ENCODE data around the gene HID1. TPM values are rescaled to one million over a fixed set of nuclear protein-coding genes. Genes with fewer than 3 reads are reported as not detected.
"Not testable (repeated sequence)": the region's sequence is repeated elsewhere in the genome, so short reads cannot be mapped to it uniquely, and the experiment has no call there.

HID1 gene
- total and polyA plus RNA-seq, 4 donors: 6.1 to 32.6 (median 9.3) TPM

DNA sequence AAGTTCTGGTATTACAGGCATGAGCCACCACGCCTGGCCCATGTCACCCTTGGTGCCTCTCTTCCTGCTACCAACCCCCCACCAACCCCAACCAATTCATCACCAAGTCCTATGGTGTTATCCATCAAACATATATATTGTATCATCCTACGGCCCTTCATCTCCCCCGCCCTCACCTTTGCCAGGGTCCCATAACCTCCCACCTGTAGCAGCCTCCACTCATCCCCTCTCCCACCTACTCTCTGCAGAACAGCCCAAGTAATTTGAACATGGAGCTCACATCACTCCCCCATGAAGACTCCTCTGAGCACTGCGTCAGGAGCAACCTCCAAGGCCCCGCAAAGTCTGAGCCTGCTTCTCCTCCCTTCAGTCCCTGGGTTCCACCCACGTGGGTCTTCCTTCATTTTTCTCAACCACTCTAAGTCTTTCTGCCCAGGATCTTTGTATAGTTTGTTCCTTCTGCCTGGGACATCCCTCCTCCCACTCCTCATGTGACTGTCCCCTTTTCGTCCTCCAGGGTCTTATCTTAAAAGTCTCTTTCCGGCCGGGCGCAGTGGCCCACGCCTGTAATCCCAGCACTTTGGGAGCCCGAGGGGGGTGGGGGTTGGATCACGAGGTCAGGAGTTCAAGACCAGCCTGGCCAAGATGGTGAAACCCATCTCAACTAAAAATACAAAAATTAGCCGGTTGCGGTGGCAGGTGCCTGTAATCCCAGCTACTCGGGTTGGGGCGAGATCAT is 7.0 kb upstream of the HID1 start:
- H3K36me3 ChIP-seq (ENCODE audit: control insufficient read depth in 1 of 2, insufficient read depth in 2 of 2, low read length in 1 of 2): no peaks in the 10 kb centered on the region
- WGBS, 2 donors: 78 to 86% methylated on average over 17 of the region's 17 CpGs
- H3K27me3 ChIP-seq (ENCODE audit: control insufficient read depth in 1 of 2, insufficient read depth in 2 of 2, low read length in 1 of 2): no peaks in the 10 kb centered on the region
- H3K27ac ChIP-seq (ENCODE audit: low read depth in 1 of 2, low read length in 2 of 2): no peak overlapping the region
- no peaks in the 10 kb centered on the region for H3K4me1 ChIP-seq (ENCODE audit: control insufficient read depth in 1 of 2, insufficient read depth in 2 of 2, low read length in 2 of 2)
- DNase-seq (no peak), ATAC-seq (ENCODE audit: low FRiP score) (no peak)
- no peak overlapping the region for H3K4me3 ChIP-seq (ENCODE audit: low read length in 2 of 2)
- H3K9me3 ChIP-seq (ENCODE audit: control insufficient read depth, low read length): no peaks in the 10 kb centered on the region
- intact Hi-C loops (cut with DNase I): no loop called here

DNA sequence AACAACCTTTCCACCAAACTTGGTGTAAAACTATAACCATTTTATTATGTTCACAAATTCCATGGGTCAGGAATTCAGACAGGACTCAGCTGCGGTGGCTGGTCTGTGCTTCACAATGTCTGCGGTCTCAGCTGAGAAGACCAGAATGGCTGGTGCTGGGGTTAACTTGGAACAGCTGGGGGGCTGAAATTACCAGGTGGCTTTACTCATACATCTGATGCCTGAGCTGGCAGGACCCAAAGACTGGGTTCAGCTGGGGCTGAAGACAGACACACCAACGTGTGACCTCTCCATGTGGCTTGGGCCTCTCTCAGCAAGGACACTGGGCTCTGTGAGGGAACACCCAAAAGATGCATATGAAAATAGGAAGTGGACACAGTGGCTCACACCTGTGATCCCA is 5.7 kb upstream of the HID1 start:
- H3K27me3 ChIP-seq (ENCODE audit: control insufficient read depth in 1 of 2, insufficient read depth in 2 of 2, low read length in 1 of 2): no peaks in the 10 kb centered on the region
- DNase-seq (no peak), ATAC-seq (ENCODE audit: low FRiP score) (no peak)
- no peak overlapping the region for H3K27ac ChIP-seq (ENCODE audit: low read depth in 1 of 2, low read length in 2 of 2)
- no peaks in the 10 kb centered on the region for H3K4me1 ChIP-seq (ENCODE audit: control insufficient read depth in 1 of 2, insufficient read depth in 2 of 2, low read length in 2 of 2)
- no peaks in the 10 kb centered on the region for H3K36me3 ChIP-seq (ENCODE audit: control insufficient read depth in 1 of 2, insufficient read depth in 2 of 2, low read length in 1 of 2)
- WGBS, 2 donors: 79 to 80% methylated on average over 3 of the region's 3 CpGs
- H3K9me3 ChIP-seq (ENCODE audit: control insufficient read depth, low read length): no peaks in the 10 kb centered on the region
- no peak overlapping the region for H3K4me3 ChIP-seq (ENCODE audit: low read length in 2 of 2)
- intact Hi-C loops (cut with DNase I): no loop called here

DNA sequence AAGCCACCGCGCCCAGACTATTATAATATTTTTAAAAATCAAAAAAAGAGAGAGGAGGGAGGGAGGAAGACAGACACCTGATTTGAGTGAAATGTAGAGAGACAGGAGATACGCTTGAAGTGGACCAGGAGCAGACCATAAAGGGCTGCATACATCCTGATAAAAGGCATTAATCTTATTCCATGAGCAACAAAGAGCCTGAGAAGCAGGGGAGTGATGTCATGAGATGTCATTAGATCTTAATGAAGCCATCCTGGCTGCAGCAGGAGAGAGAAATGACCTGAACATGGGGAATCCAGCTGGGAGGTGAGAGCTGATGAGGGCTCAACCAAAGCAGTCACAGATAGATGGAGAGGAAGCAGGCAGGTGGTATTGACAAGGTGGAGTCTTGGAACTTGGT is 5.2 kb upstream of the HID1 start:
- no peak for DNase-seq
- Histone ChIP-seq H3K4me3 (ENCODE audit: low read length in 2 of 2) (no peak overlapping the region), H3K9me3 (ENCODE audit: control insufficient read depth, low read length) (no peaks in the 10 kb centered on the region), H3K27ac (ENCODE audit: low read depth in 1 of 2, low read length in 2 of 2) (no peak overlapping the region), H3K36me3 (ENCODE audit: control insufficient read depth in 1 of 2, insufficient read depth in 2 of 2, low read length in 1 of 2) (no peaks in the 10 kb centered on the region), H3K27me3 (ENCODE audit: control insufficient read depth in 1 of 2, insufficient read depth in 2 of 2, low read length in 1 of 2) (no peaks in the 10 kb centered on the region), H3K4me1 (ENCODE audit: control insufficient read depth in 1 of 2, insufficient read depth in 2 of 2, low read length in 2 of 2) (no peaks in the 10 kb centered on the region)
- 90 to 97% methylated on average over 3 of the region's 3 CpGs for WGBS, 2 donors
- no peak for ATAC-seq (ENCODE audit: low FRiP score)
- intact Hi-C loops (cut with DNase I): no loop called here

DNA sequence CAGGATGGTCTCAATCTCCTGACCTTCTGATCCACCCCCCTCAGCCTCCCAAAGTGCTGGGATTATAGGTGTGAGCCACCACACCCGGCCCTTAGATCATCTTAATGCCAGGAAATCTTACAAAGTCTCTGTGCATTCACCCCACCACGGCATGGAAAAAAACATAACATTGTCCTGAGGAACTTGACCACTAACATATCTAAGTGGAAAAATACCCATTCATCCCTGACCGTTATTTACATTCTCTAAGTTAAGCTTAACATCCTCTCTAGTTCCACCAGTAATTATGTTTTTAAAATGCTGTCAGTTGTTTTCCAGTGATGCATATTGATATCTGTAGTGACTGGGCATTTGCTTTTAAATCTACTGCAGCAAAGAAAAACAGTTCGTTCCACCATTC is 3.4 kb upstream of the HID1 start:
- H3K9me3 ChIP-seq (ENCODE audit: control insufficient read depth, low read length): no peaks in the 10 kb centered on the region
- H3K4me3 ChIP-seq (ENCODE audit: low read length in 2 of 2): no peak overlapping the region
- WGBS, 2 donors: 80 to 83% methylated on average over 4 of the region's 4 CpGs
- H3K36me3 ChIP-seq (ENCODE audit: control insufficient read depth in 1 of 2, insufficient read depth in 2 of 2, low read length in 1 of 2): no peaks in the 10 kb centered on the region
- no peak overlapping the region for H3K27ac ChIP-seq (ENCODE audit: low read depth in 1 of 2, low read length in 2 of 2)
- no peaks in the 10 kb centered on the region for H3K4me1 ChIP-seq (ENCODE audit: control insufficient read depth in 1 of 2, insufficient read depth in 2 of 2, low read length in 2 of 2)
- DNase-seq (no peak), ATAC-seq (ENCODE audit: low FRiP score) (no peak)
- intact Hi-C loops (cut with DNase I): no loop called here
- no peaks in the 10 kb centered on the region for H3K27me3 ChIP-seq (ENCODE audit: control insufficient read depth in 1 of 2, insufficient read depth in 2 of 2, low read length in 1 of 2)

DNA sequence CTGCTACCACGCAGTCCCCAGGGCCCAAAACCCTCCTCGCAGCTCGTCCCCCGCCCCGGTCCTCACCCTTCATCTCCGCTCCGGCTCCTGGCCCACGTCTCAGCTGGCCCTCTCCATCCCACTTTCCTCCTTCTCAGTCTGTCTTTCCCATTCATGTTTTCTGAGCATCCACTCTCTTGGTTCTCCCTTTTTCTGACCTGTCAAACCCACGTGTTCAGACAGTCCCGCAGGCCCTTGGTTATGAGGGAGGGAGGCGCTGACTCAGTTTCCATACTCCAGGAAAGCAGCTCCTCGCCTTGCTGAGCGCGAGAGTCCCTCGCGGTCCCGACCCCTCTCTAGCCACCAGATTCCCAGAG is 392 bp upstream of the HID1 start:
- no peak overlapping the region for H3K27ac ChIP-seq (ENCODE audit: low read depth in 1 of 2, low read length in 2 of 2)
- H3K36me3 ChIP-seq (ENCODE audit: control insufficient read depth in 1 of 2, insufficient read depth in 2 of 2, low read length in 1 of 2): no peaks in the 10 kb centered on the region
- H3K4me3 ChIP-seq (ENCODE audit: low read length in 2 of 2): no peak overlapping the region
- 9 to 10% methylated on average over 17 of the region's 17 CpGs for WGBS, 2 donors
- intact Hi-C loops (cut with DNase I): no loop called here
- ATAC-seq (ENCODE audit: low FRiP score) (peak; percentile 27), DNase-seq (no peak)
- no peaks in the 10 kb centered on the region for H3K9me3 ChIP-seq (ENCODE audit: control insufficient read depth, low read length)
- H3K27me3 ChIP-seq (ENCODE audit: control insufficient read depth in 1 of 2, insufficient read depth in 2 of 2, low read length in 1 of 2): no peaks in the 10 kb centered on the region
- H3K4me1 ChIP-seq (ENCODE audit: control insufficient read depth in 1 of 2, insufficient read depth in 2 of 2, low read length in 2 of 2): no peaks in the 10 kb centered on the region

DNA sequence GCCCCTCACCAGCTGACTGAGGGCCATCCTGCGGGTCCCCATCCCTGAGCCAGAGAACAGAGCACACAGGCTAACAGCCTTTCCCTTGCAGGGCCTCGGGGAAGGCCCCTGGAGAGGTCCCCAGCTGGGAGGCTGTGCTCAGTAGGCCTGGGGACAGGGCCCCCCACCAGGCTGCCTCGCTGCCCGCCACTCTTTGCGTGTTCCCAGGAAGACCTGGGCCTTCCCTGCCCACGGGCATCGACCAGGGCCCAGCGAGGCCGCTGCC is 785 bp downstream of the HID1 start:
- ATAC-seq (ENCODE audit: low FRiP score) (no peak), DNase-seq (no peak)
- Histone ChIP-seq H3K36me3 (ENCODE audit: control insufficient read depth in 1 of 2, insufficient read depth in 2 of 2, low read length in 1 of 2) (no peaks in the 10 kb centered on the region), H3K27me3 (ENCODE audit: control insufficient read depth in 1 of 2, insufficient read depth in 2 of 2, low read length in 1 of 2) (no peaks in the 10 kb centered on the region), H3K4me1 (ENCODE audit: control insufficient read depth in 1 of 2, insufficient read depth in 2 of 2, low read length in 2 of 2) (no peaks in the 10 kb centered on the region), H3K9me3 (ENCODE audit: control insufficient read depth, low read length) (no peaks in the 10 kb centered on the region), H3K4me3 (ENCODE audit: low read length in 2 of 2) (peak overlapping the region; percentile 37 to 65), H3K27ac (ENCODE audit: low read depth in 1 of 2, low read length in 2 of 2) (no peak overlapping the region)
- intact Hi-C loops (cut with DNase I): no loop called here
- WGBS, 2 donors: 11 to 18% methylated on average over 7 to 9 of the region's 9 CpGs

DNA sequence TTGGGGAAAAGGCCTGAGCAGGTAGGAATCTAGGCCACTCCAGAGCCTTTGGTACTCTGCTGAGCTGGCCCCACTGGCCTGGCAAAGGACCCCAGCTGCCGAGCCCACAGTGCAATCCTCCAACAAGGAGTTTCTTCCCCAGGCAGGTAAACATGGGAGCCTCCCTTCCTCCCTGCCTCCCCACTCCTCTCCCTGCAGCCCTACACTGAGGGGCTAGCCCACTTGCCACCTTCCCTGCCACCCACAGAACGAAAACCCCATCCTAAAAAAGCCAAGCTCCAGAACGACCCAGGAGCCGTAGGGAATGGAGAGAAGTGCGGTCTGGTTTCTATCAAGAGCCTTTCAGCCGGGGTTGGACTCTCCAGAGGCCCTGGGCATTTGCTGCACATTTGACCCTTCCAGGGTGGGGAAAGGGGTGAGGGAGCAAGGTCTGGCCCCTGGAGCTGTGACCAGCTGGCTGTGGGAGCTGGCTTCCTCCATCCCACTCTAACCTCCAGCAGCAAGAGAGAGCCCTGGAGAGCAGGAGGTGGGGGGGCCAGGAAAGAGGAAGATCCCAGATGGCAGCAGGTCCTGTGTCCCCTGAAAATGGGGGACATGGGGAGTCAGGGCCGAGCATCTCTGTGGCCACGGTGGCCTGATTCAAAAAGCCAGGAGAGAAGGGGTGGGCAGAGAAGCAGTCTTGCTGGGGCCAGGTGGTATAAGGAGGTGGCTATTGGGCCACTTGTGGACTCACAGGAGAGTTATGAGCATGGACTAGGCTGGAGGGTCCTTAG is 1.3 kb downstream of the HID1 start:
- peak in 1 of 2 donors; percentile 61 for DNase-seq
- intact Hi-C loops (cut with DNase I): no loop called here
- no peaks in the 10 kb centered on the region for H3K9me3 ChIP-seq (ENCODE audit: control insufficient read depth, low read length)
- H3K4me3 ChIP-seq (ENCODE audit: low read length in 2 of 2): no peak overlapping the region
- ATAC-seq (ENCODE audit: low FRiP score): no peak
- no peak overlapping the region for H3K27ac ChIP-seq (ENCODE audit: low read depth in 1 of 2, low read length in 2 of 2)
- H3K36me3 ChIP-seq (ENCODE audit: control insufficient read depth in 1 of 2, insufficient read depth in 2 of 2, low read length in 1 of 2): no peaks in the 10 kb centered on the region
- WGBS, 2 donors: 89 to 91% methylated on average over 8 of the region's 8 CpGs
- H3K27me3 ChIP-seq (ENCODE audit: control insufficient read depth in 1 of 2, insufficient read depth in 2 of 2, low read length in 1 of 2): no peaks in the 10 kb centered on the region
- H3K4me1 ChIP-seq (ENCODE audit: control insufficient read depth in 1 of 2, insufficient read depth in 2 of 2, low read length in 2 of 2): no peaks in the 10 kb centered on the region

DNA sequence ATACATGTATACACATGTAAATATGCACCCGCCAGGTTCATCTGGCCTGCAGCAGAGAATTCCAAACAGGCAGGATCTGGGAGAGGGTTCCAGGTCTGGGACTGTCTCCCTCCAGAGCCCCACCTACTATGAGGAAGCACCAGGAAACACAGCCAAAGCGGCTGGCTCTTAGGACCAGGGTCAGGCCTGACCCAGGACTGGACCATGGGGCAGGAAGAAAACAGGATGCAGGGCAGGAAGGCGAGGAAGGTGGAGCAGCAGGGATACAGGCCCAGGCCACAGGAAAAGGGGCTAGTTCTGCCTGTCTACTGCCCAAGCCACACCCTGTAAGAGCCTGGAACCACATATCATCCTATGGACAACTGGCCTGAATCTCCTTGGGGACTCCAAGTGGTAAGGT is 2.2 kb downstream of the HID1 start:
- H3K4me3 ChIP-seq (ENCODE audit: low read length in 2 of 2): no peak overlapping the region
- no peaks in the 10 kb centered on the region for H3K27me3 ChIP-seq (ENCODE audit: control insufficient read depth in 1 of 2, insufficient read depth in 2 of 2, low read length in 1 of 2)
- H3K27ac ChIP-seq (ENCODE audit: low read depth in 1 of 2, low read length in 2 of 2): no peak overlapping the region
- H3K4me1 ChIP-seq (ENCODE audit: control insufficient read depth in 1 of 2, insufficient read depth in 2 of 2, low read length in 2 of 2): no peaks in the 10 kb centered on the region
- no peaks in the 10 kb centered on the region for H3K9me3 ChIP-seq (ENCODE audit: control insufficient read depth, low read length)
- DNase-seq: no peak
- H3K36me3 ChIP-seq (ENCODE audit: control insufficient read depth in 1 of 2, insufficient read depth in 2 of 2, low read length in 1 of 2): no peaks in the 10 kb centered on the region
- intact Hi-C loops (cut with DNase I): no loop called here
- ATAC-seq (ENCODE audit: low FRiP score): no peak
- WGBS, 2 donors: 90 to 96% methylated on average over 3 of the region's 3 CpGs

DNA sequence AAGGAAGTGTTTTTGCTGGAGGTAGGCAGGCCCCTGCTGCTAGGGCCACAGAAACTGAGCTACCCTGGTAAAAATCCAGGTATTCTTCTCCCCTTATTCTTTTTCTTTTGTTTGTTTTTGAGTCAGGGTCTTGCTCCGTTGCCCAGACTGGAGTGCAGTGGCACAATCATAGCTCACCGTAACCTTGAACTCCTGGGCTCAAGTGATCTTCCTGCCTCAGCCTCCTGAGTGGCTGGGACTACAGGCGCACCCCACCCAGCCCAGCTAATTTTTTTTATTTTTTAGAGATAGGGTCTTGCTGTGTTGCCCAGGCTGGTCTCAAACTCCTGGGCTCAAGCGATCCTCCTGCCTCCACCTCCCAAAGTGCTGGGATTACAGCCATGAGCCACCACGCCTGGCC is 3.1 kb downstream of the HID1 start:
- H3K27me3 ChIP-seq (ENCODE audit: control insufficient read depth in 1 of 2, insufficient read depth in 2 of 2, low read length in 1 of 2); H3K27ac ChIP-seq (ENCODE audit: low read depth in 1 of 2, low read length in 2 of 2); ATAC-seq (ENCODE audit: low FRiP score); DNase-seq; H3K4me1 ChIP-seq (ENCODE audit: control insufficient read depth in 1 of 2, insufficient read depth in 2 of 2, low read length in 2 of 2); intact Hi-C loops (cut with DNase I); H3K9me3 ChIP-seq (ENCODE audit: control insufficient read depth, low read length); H3K4me3 ChIP-seq (ENCODE audit: low read length in 2 of 2); H3K36me3 ChIP-seq (ENCODE audit: control insufficient read depth in 1 of 2, insufficient read depth in 2 of 2, low read length in 1 of 2): not testable (repeated sequence)
- 90 to 94% methylated on average over 5 of the region's 5 CpGs for WGBS, 2 donors

All from aorta (tissue), 5 donors.